Activated T-cell treated with anti-CD3 and anti-CD28 coated beads, Interleukin-2, amount 50 U/mL, for 48 hours (primary cell): ENCODE results near the gene FALEC.
A peak's percentile ranks its signal among the peaks of the same experiment; 100 is the strongest.

Source experiments
- DNase-seq, 2 experiments: peaks; one replicate each; pipeline ENCODE4 v3.0.0-alpha.2; 2020

FALEC gene

GRCh38 chr1:150512846-150513245 lies 2.7 kb upstream of the FALEC start:
- no peak for DNase-seq

GRCh38 chr1:150513351-150513791 lies 2.2 kb upstream of the FALEC start:
- DNase-seq = no peak

- no peak for DNase-seq
Observed at GRCh38 chr1:150514260-150514659, 1.3 kb upstream of the FALEC start.

GRCh38 chr1:150514913-150515327 lies 632 bp upstream of the FALEC start:
- DNase-seq = no peak

GRCh38 chr1:150516050-150516591 lies 569 bp downstream of the FALEC start:
- DNase-seq = peak in 1 of 2 experiments; percentile 32

GRCh38 chr1:150516616-150517015 lies 1.1 kb downstream of the FALEC start:
- no peak for DNase-seq

GRCh38 chr1:150521196-150521968 lies 5.8 kb downstream of the FALEC start:
- no peak for DNase-seq

- no peak for DNase-seq
Observed at GRCh38 chr1:150525348-150525747, 9.8 kb downstream of the FALEC start.

- DNase-seq = no peak
Observed at GRCh38 chr1:150528196-150528595, 12.6 kb downstream of the FALEC start.

- DNase-seq = no peak
Observed at GRCh38 chr1:150529017-150529416, 13.5 kb downstream of the FALEC start.

GRCh38 chr1:150530491-150531159 lies 15.1 kb downstream of the FALEC start:
- DNase-seq = no peak

- DNase-seq = no peak
Observed at GRCh38 chr1:150532860-150533259, 17.3 kb downstream of the FALEC start.

GRCh38 chr1:150534002-150534401 lies 18.4 kb downstream of the FALEC start:
- no peak for DNase-seq

GRCh38 chr1:150535511-150536287 lies 20.1 kb downstream of the FALEC start:
- DNase-seq = no peak

- no peak for DNase-seq
Observed at GRCh38 chr1:150536836-150537731, 21.5 kb downstream of the FALEC start.

- DNase-seq = no peak
Observed at GRCh38 chr1:150537732-150538684, 22.5 kb downstream of the FALEC start.

GRCh38 chr1:150543500-150544143 lies 28.1 kb downstream of the FALEC start:
- no peak for DNase-seq

- DNase-seq = no peak
Observed at GRCh38 chr1:150544204-150544603, 28.7 kb downstream of the FALEC start.

GRCh38 chr1:150545486-150546032 lies 30.0 kb downstream of the FALEC start:
- DNase-seq = no peak

- no peak for DNase-seq
Observed at GRCh38 chr1:150546294-150546937, 30.9 kb downstream of the FALEC start.
